ENCODE data around the gene DNAJC15. TPM values are rescaled to one million over a fixed set of nuclear protein-coding genes. Genes with fewer than 3 reads are reported as not detected.

The DNAJC15 gene
- 11.3 and 12.9 TPM in 2 replicates for total RNA-seq

DNA sequence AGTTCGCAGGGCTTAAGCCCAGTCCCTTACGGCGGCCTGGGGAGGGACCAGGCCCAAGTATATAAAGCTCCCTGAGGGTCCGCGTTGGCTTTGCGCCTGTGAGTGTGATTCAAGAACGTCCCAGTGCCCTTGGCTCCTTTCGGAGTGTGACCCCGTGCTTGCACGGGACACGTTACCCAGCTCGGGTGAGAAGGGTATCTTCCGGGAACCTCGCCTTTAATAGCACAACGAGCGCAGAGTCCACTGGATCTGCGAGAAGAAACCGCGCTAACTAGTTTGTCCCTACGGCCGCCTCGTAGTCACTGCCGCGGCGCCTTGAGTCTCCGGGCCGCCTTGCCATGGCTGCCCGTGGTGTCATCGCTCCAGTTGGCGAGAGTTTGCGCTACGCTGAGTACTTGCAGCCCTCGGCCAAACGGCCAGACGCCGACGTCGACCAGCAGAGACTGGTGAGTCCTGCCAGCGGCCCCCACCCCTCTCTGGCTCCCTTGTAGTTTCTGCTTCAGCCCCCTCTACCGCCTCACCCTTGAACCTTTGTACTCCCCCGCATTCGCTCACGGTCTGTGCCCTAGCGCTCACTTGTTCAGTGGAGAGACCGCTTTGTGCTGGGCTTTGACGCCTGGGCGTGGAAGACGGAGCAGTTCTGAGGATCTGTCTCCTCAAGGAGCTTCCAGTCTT, at the start of gene DNAJC15:
TSS of gene DNAJC15 (plus strand) at position 298 of the 675 bp plus-strand sequence. CDS start at position 339, 41 bp downstream.

GRCh38 chr13:42991898-42992763, 31.3 kb upstream of the DNAJC15 start, which contains the start of gene EPSTI1:
TSS of gene EPSTI1 (minus strand) at chr13:42992241. CDS start at chr13:42992165, 76 bp downstream.

Other genes with a start within 250 kb of the DNAJC15 start
- not detected in 2 replicates for gene FAM216B, start 242.0 kb upstream of the DNAJC15 start, total RNA-seq
- gene EPSTI1, start 31.3 kb upstream of the DNAJC15 start, total RNA-seq, result 2.6 and 4.2 TPM in 2 replicates